ENCODE results near the gene NKTR.

DNA sequence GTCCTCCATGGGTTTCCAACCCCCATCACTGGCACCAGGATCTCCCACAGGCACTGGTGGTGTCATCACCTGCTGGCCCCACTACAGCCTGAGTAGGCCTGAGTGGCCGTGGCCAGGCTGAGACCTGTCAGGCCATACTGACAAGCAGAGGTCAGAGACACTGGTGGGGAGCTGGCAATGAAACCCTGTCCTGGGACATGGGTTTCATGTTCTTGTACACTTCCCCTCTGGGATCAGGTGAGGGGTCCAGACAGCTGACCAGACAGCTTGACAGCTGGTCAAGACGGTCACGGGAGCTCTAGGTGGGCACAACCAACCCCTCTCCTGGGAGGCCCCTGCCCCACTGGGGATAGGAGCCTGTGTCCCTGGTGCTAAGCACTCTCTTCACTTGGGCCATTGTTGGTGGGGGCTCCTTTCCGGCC, 66.1 kb downstream of the NKTR start:
- TF ChIP-seq, protein P1, sequence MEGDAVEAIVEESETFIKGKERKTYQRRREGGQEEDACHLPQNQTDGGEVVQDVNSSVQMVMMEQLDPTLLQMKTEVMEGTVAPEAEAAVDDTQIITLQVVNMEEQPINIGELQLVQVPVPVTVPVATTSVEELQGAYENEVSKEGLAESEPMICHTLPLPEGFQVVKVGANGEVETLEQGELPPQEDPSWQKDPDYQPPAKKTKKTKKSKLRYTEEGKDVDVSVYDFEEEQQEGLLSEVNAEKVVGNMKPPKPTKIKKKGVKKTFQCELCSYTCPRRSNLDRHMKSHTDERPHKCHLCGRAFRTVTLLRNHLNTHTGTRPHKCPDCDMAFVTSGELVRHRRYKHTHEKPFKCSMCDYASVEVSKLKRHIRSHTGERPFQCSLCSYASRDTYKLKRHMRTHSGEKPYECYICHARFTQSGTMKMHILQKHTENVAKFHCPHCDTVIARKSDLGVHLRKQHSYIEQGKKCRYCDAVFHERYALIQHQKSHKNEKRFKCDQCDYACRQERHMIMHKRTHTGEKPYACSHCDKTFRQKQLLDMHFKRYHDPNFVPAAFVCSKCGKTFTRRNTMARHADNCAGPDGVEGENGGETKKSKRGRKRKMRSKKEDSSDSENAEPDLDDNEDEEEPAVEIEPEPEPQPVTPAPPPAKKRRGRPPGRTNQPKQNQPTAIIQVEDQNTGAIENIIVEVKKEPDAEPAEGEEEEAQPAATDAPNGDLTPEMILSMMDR (IDR thresholded peaks at IDR 0.05; ENCODE audit: insufficient read depth, low read depth, low read length): no peak
- no peak for TF ChIP-seq EZH2 (IDR thresholded peaks at IDR 0.05; ENCODE audit: insufficient read depth, low read length)
